GM10847 (cell line): Measurements from ENCODE around the gene PTEN.

Experiments used
- POLR2A ChIP-seq: IDR thresholded peaks from 2 replicates; pipeline ENCODE4 v1.6.1; 2011; ENCODE audit not compliant: insufficient read length; ENCODE audit errors: extremely low read depth

Gene PTEN

GRCh38 chr10:87864496-87865059 lies 1.2 kb downstream of the PTEN start:
- no peak for TF ChIP-seq POLR2A

GRCh38 chr10:87865241-87865881 lies 1.9 kb downstream of the PTEN start:
- TF ChIP-seq POLR2A: no peak

GRCh38 chr10:87866412-87866974 lies 3.1 kb downstream of the PTEN start:
- no peak for TF ChIP-seq POLR2A

GRCh38 chr10:87867453-87867852 lies 4.0 kb downstream of the PTEN start:
- no peak for TF ChIP-seq POLR2A

GRCh38 chr10:87868277-87868676 lies 4.9 kb downstream of the PTEN start:
- no peak for TF ChIP-seq POLR2A

- TF ChIP-seq POLR2A: no peak
These were observed 6.5 kb downstream of the PTEN start for GRCh38 chr10:87869773-87870551.

- no peak for TF ChIP-seq POLR2A
These were observed 9.4 kb downstream of the PTEN start for GRCh38 chr10:87872828-87873227.

- no peak for TF ChIP-seq POLR2A
These were observed 10.2 kb downstream of the PTEN start for GRCh38 chr10:87873656-87874055.

GRCh38 chr10:87875929-87876571 lies 12.6 kb downstream of the PTEN start:
- TF ChIP-seq POLR2A: no peak

GRCh38 chr10:87878664-87879459 lies 15.4 kb downstream of the PTEN start:
- no peak for TF ChIP-seq POLR2A

GRCh38 chr10:87880336-87880735 lies 16.9 kb downstream of the PTEN start:
- no peak for TF ChIP-seq POLR2A

- TF ChIP-seq POLR2A: no peak
These were observed 19.3 kb downstream of the PTEN start for GRCh38 chr10:87882555-87883294.

- TF ChIP-seq POLR2A: no peak
These were observed 23.2 kb downstream of the PTEN start for GRCh38 chr10:87886635-87887034.

- TF ChIP-seq POLR2A: no peak
These were observed 23.7 kb downstream of the PTEN start for GRCh38 chr10:87887146-87887545.
